Hindlimb muscle (tissue), 1 donor: ENCODE data around the gene ITGA5. TPM values are rescaled to one million over a fixed set of nuclear protein-coding genes. Genes with fewer than 3 reads are reported as not detected.

Source experiments
- DNase-seq: peaks from one replicate; pipeline ENCODE4 v3.0.0-alpha.2; 2013
- polyA plus RNA-seq: library from polyadenylated mRNA; unstranded; fragments of 120-200 nt; gene quantifications from one replicate; pipeline ENCODE4 v1.2.1, GENCODE V29; 2013; ENCODE audit not compliant: insufficient read length

The ITGA5 gene
- polyA plus RNA-seq, 1 donor: 112 TPM

DNA sequence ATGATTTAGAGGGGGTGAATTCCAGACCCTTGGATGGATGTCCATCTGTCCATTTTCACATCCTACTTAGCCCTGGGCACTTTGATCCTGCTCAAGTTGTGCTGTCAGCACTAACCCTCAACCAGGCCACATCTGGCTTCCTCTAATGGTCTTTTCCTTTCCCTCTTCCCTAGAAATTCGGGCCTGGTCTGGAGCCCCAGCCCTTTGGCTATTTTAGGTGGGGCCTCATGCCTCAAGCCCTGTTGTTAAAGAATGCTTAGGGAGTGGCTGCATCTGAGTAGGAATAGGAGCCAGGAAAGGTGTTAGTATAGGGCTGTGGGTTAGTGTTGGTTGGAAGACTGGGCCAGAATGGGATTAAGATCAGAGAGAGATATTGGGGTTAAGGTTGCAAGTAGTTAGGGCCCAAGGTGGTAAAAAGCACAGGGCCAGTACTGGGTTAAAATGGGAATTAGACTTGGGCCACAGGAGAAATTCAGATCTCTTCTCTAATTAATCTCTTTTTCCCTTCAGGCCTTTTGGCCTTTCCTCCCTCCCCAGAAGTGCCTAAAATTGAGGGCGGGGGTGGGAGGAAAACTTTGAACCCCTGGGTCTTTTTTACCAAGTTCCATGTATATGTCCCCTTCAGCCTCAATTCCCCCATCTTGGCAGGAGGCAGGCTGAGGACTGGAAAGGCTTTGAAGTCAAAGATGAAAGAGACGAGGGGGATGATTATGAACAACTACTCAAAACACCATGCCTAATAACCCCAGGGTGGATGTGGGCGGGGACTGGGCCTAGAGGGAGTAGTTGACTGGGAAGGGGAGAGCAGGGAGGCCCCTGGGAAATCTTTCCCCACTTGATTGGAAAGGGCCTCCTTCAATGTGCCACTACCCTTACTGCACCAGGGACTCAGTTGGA lies 30.6 kb downstream of the ITGA5 start:
- DNase-seq: no peak

DNA sequence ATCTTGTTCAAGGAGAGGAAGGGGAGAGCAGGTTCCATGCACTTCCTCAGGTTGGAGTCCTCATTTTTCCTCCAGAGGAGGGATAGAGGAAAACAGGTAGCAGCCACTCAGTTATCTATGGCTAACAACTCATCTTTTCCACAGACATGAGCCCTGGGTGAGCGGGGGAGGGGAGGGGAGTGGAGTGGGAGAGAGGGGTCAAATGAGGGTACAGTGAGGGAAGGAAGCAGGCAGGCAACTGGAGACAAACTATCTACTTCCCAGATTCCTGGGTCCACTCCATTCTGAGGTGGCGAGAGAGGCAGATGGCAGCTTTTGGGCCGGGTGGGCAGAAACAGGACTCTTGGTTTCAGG lies 32.0 kb downstream of the ITGA5 start:
- DNase-seq: no peak

DNA sequence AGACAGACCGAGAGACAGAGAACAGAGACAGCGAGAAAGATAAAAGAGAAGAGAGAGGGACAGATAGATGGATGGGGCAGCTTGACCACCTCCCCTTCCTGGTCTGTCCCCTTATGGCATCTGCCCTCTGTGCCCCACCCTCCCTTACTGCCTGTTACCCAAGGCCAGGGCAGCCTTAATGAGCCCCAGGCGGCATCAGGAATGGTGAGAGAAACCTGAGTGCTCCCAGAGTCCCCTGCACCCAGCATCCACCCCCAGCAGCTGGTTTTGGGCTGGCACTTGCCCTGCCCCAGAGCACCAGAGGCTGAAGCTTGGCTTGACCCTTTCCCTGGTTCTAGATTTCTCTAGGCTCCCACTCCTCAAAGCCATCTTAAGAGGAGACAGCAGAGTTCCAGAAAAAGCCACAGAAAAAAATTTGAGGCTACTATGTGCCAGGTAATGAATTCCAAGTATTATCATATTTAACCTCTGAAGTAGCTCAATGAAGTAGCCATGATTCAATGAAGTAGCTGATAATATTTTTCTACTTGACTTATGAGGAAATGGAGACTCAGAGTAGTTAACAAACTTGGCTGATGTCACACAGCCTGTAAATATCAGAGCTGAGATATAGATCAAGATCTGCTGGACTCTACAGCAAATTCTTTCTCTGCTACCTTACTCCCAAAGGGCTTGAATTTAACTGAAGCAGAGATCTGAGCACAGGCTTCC lies 32.5 kb downstream of the ITGA5 start:
- no peak for DNase-seq

DNA sequence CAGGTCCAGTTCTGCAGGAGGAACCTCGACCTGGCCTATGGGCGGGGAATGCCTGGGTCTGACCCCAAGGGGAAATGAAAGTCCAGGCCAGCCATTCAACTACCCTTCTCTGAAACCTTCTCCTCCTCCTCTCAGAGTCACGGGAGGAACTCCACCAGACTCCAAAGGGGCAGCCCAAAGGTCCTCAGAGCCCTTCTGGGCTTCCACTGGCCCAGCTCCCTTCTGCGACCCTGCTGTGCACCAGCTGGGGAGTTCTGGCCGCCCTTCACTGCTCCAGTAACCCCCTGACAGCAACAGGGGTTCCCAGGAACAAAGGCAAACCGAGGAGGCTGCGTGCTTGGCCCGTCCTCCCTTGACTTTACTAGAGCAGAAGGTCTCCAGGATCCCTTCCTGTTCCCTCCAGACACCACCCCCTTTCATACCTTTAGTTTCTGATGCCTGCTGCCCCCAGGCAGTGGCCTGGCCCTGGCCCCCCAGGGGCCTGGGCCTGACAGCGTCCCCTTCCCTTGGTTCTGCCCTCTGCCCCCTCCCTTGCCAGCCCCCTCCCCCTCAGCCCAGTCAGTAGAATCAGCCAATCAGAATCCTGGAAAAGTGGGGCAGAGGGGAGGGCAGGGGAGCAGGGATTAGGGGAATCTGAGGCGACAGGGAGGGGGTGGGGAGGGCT lies 33.7 kb downstream of the ITGA5 start:
- DNase-seq: no peak

DNA sequence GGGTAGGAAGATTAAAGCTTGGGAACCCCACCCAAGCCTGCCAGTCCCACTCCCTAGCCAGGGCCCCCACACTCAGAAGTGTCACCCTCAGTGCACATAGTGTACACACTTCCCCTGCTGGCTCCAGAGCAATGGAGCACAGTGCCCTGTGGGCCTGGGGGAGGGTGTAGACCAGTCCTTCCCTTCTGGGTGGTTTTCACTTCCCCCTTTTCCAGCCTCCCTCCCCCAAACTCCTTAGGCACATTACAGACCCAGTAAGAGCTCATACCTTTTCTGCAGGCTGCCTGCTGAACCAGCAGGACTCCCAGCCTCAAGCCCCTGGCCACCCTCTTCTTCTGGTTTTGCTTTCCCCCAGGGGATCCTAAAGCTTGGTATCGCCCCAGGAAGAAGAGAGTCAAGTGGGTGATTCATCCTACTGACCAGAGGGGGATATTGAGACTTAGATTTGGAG lies 34.5 kb downstream of the ITGA5 start, which contains the start of gene ZNF385A:
Gene ZNF385A (minus strand): TSS at position 143 of the 451 bp plus-strand sequence. CDS start 219 bp downstream, outside the sequence.
- no peak for DNase-seq

DNA sequence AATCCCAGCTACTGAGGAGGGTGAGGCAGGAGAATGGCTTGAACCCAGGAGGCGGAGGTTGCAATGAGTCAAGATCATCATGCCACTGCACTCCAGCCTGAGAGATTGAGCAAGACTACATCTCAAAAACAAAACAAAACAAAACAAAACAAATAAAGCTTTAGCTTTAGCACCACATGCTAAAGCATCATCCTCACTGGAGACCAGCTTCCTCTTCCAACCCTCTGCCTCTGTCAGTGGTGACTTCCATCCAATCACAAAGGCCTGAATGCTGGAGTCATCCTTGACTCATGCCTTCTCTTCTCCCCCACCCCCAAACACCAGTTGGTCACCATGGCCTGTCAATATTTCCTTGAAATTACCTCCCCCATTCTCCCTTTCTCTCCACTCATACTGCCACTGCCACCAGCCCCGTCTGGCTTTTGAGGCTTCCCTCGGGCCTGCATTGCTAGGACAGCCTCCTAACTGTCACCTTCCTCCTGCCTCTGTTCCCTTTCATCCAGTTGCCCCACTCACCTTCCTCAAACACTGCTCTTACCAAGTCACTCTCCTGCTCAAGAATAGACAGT lies 35.9 kb downstream of the ITGA5 start:
- no peak for DNase-seq

DNA sequence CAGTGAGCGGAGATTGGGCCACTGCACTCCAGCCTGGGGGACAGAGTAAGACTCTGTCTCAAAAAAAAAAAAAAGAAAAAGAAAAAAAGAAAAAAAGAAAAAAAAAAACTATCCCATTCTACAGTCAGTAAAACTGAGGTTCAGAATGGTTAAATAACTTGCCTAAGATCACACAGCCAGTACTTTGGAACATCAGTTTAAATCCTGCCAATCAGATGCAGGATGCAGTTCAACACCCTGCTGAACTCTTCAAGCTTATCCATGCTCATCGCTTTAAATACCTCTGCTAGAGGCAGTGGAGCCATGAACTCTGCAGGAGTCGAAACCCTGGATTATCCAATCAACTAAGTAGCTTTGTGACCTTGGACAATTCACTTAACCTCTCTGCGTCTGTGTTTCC lies 37.9 kb downstream of the ITGA5 start:
- DNase-seq: no peak

DNA sequence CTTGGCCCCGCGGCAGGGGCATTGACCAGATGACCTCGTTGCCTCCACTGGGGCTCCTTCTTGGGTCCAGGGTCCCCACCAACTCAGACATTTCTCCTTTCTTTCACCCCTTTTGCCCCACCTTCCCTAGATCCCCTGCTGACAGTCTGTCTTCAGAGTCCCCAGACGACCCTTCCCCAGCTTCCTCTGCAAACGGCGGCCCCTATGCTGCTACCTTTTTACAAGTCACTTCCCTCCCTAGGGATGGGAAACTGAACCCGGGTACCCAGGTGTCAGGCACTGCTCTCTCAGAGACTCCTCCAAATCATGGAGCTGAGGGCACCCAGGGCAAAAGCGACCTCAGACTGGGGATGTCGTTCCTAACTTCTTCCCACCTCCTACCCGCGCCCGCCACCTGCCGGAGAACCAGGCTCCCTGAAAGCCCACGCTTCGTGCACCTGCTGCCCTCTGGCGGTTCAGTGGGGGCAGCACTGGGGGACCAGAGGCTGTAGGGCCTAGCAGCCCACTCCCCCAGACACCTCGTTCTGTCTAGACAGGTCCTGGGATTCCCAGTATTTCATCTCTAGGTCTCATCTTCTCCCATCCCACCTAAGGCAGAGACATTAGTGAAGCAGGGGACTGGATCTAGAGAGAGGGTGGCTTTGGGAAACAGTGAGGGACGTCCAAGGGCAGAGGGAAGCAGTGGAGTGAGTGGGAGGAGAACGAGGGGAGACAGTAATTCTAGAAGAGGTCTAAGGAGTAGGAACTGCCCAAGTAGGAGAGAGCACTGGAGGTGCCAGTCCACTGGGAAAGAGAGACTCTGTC lies 39.5 kb downstream of the ITGA5 start:
- peak; percentile 90 for DNase-seq

DNA sequence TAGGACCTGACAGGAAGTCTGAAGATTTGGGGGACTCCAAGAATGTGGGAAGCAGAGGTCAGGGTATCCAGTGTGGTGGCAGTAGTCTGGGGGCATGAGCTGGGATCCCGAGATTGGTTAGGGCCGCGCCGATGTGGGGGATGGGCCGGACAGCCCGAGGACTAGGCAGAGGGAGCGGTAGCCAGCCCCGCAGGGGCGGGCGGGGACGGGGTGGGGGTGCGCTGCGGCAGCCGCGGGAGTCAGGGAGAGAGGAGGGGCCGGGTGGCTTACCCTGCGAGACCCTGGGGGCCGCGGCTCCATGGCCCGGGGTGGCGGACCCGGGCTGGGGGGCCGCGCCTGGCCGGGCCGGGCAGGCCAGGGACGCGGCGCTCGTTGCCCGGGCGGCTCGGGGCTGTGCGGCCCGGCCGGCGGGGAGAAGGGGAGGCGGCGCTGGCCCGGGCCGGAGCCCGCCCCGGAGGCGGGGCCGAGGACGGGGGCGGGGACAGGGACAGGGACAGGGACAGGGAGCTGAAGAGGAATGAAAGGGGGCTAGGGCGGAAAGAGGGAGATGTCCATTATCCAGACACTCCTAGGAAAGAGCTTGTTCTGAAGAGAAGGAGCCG lies 40.2 kb downstream of the ITGA5 start:
- peak; percentile 78 for DNase-seq

DNA sequence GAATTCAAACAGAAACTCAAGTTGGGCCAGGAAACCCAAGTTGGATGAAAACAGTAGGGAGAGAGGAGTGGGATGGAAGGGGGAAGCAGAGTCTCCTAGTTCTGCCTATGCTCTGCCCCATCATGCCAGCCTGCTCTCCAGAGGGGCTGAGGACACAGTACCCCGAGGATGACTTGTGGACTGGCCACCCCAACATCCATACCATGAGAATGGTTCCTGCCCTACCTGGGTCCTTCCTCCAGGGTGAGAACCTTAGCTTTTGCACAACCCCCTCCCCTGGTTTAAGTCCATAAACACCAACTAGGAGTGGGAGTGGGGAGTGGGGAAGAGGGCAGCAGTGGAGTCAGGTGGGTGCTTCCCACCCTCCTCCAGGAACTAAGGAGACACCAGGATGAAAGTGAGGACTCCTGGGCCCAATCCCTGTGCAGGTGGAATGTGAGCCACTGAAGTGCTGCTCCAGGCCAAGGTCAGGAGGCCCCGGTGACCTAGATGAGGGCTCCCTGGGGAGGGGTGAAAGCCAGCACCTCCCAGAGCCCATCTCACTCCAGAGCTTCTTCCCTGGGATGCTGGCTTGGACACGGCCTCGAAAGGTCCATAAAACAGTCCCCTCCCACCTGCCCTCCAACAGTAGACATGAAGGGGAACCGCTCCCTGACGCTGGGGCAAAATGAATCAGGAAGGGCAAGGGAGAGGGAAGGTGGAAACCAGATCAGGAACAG lies 41.1 kb downstream of the ITGA5 start:
- DNase-seq: no peak

DNA sequence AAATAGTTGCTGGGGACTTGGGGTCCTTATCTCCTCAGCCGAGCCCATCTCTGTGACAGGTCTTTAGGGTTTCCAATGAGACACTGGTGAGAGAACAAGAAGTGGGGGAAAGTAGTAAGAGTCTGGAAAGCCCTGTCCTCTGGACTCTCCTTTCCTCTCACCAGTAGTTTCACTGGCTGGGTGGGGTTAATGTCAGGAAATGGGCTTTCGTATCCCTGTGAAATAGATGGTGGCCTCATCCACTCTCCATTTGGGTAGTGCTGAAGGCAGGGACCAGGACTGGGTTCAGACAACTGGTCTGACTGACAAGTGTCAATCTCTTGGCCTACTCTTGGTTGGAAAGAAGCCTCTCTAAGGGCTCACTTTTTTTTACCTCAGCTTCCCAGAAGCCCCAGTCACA lies 42.1 kb downstream of the ITGA5 start:
- DNase-seq: no peak

DNA sequence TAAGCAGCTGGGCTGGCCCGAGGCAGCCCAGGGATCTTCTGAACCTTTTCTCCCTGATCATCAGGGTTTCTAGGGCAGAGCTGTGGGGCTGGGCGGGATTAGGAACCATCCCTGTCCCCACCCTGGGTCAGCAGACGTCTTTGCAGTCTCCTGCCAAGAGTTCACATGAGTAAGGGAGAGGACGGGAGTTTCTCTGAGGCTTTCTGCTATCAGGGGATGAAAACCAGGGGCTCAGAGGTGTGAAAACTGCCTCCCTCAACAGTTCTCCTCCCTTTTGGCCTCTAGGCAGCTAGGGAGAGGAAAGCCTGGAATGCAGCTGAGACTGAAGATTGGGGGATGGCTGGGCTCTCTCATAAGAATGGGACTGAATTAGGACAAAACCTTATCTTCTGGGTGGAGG lies 42.5 kb downstream of the ITGA5 start:
- DNase-seq: no peak

DNA sequence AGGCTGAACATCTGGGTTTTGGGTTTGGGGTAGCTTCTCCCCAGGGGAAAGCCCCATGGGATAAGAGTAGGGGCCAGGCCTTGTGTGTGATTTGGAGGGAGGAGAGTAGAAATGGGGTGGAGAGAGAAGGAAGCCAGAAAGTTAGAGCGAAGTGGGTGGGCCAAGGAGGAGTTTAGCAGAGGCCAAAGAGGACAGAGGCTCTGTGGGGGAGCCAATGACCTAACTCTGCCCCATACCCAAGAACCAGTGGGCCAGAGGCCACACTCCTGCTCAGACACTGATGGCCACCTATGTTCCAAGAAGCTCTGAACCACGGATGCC lies 43.8 kb downstream of the ITGA5 start:
- DNase-seq: no peak

DNA sequence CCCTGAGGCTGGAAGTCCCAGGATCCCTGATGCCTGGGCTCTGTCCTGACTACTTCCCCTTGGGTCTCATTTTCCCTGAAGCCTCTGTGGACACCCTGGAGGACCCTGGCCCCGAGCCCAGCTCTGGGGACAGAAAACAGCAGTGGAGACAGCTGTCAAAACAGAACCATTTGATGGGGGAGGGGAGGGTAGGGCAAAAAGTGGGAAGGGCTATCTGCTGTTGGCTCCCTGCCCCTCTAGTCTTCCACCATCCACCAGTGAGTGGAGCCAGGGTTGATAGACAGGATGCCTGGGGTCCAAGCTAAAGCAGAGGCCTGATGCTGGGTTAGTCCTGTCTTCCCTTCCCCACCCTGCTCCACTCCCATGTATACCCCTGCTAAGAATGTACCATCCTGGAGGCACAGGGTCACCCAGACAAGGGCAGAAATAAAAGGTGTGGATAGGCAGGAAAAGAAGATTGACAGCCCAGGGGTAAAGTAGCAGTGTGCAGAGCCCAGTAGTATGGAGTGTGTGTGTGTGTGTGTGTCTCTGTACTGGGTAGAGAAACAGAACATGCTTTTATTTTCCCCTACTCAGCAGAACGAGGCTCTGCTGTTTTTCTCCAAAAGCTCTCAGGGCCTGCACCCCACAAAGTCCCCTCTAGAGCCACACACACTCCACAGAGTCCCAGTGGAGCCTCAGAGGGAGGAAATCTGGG lies 44.4 kb downstream of the ITGA5 start:
- DNase-seq: no peak

DNA sequence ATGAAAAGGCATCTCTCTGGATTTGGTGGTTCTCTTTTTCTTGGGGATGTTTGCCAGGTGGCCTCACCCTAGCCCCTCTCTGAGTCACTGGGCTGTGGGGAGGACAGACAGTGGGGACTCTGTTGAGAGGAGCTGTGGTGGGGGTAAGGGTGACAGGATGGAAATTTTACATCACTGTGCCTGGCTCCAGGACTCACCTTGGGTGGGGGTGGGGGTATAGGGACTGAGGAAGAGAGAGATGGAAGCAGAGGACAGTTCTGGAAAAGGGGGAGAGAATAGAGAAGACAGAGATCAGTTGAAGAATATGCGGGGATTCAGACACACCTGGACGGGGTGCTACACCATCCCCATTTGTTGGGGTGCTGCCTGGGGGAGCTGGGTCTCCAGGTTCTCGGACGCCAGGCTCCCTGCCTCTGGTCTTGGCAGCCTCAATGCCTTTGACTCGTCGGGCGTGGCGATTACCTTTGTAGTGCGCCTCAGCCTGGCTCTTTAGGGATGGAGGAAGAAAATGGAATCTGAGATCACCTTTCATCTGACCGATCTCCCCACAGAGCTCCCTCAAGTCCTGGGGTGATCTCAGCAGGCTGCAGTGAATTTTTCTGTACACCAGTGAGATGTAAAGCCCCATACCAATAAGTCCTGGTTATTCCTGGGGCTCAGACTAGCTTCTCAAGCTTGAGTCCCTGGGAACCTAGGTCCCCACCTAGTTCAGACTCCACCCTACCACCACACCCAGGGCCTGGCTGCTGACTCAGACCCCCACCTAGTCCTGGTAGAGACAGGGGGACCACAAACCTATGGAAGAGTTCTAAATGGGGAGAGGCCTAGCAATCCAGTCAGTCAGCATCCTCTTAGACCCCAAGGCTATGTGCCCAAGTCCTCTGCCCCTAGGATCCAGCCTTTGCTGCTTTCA lies 45.2 kb downstream of the ITGA5 start:
- no peak for DNase-seq

DNA sequence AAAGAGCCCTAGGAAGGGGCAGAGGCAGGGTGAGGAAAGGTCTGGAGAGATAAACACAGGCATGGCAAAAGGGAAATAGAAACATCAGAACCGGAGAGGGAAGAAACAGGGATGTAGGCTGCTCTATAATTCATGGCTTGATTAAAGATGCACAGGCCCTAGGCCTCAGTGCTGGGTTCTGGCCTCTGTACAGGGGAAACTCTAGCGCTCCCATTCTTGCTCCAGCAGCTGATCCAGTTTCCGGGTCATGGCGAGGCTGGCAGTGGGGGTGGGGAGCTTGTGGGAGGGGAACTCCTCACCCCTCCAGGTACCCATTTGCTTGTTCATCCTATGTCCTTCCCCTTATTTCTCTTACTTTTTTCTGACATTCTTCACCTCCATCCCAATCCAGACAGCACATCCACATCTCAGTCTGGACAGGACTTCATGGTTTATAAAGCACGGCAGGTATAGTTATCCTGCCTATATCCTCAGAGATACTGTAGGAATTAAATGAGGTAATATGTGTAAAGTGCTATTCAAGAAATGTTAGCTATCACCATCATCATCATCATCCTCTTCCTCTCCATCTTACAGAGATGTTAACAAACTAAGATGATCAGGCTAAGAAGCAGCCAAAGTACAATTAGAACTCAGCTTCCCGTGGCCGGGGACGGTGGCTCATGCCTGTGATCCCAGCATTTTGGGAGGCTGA lies 46.8 kb downstream of the ITGA5 start:
- no peak for DNase-seq

DNA sequence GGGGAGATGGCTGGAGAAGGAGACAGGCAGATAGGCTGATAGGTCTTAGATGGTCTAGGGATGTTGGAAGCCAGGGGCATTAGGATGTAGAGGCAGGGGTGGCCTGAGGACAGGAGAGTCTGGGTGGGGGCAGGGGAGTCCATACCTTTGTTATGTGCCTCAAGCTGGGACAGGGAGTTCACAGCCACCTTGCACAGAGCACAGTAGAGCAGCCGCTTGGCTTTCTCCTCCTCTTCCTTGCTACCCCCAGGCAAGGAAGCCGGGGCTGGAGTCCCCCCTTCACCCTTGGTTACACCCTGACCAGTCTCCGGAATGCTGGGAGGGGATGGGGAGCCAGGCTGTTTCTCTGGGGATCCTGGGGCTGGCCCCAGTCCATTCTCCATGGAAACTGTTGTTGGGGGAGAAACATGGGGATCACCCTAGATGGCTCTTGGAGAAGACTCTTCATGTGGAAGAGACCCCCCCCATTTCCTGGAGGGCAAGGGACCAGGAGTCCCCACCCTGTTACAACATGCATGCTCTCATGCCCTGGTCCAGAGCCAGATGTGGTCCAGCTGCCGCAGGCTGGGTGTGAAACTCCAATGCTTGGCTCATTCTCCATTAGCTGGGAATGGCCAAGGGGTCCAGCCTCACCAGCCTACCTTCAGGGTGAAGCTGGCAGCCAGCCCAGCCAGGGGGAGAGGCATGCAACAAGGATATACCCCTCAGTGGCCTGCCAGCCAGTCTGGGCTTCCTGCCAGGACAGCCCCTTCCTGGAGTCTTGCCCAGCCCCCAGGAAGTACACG lies 47.5 kb downstream of the ITGA5 start:
- no peak for DNase-seq
